Mononuclear cell (primary cell): ENCODE measurements around the gene RHBDD2. TPM values are rescaled to one million over a fixed set of nuclear protein-coding genes. Genes with fewer than 3 reads are reported as not detected.
A peak's percentile ranks its signal among the peaks of the same experiment; 100 is the strongest.

ENCODE experiments used
- H3K27me3 ChIP-seq: 2 replicates; pipeline ENCODE4 v1.6.0; 2011; ENCODE audit warnings: low read length, control low read depth; ENCODE audit not compliant: insufficient read depth
- H3K4me1 ChIP-seq: 2 replicates; pipeline ENCODE4 v1.5.1; 2011; ENCODE audit warnings: mild to moderate bottlenecking, low read length, control low read depth; ENCODE audit not compliant: insufficient read depth
- H3K4me3 ChIP-seq: 2 replicates; pipeline ENCODE4 v1.5.1; 2011; ENCODE audit warnings: mild to moderate bottlenecking, low read length, moderate library complexity
- H3K9me3 ChIP-seq: 2 replicates; pipeline ENCODE4 v1.5.1; 2011; ENCODE audit warnings: low read depth, mild to moderate bottlenecking, control low read depth, low read length
- total RNA-seq: library from RNA; depleted of rRNA; stranded (reverse); fragments of >200 nt; gene quantifications from one replicate; pipeline ENCODE4 v1.2.3, GENCODE V29; 2012

Gene RHBDD2
- total RNA-seq, 1 donor, result 65.3 TPM

DNA sequence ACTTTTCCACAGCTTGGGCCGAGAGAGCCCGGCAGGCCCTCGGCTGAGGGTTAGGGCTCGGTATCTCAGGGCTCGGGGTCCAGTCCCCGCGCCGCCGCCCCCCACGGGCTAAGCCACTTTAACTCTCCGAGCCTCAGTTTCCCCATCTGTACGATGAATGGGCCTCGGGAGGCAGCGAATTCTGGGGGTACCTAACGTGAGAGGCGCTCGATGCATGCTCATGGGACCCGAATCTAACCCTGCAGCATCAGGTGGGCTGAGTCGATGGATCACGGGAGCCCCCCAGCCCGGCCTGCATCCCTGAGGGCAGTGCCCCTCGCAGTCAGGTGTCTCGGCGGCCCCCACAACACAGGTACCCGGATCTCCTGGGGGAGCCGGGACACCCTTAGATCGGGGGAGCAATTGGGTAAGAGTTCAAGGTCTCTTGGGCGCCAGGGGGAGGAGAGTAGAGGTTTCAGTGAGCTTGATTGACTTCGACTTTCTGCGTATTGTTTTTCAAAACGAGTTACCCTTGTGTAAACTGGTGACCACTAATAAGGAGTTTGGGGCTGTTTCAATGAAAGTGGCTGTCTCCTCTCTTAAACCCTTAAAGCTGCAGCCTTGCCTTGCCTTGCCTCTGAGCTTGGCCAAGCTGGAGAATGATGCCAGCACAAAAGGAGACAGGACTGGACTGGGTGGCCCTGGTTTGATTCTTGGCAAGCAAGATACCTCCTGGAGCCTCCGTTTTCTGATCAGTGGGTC is 36.8 kb downstream of the RHBDD2 start:
- peaks cover 41% of the 10 kb centered on the region for H3K4me1 ChIP-seq

DNA sequence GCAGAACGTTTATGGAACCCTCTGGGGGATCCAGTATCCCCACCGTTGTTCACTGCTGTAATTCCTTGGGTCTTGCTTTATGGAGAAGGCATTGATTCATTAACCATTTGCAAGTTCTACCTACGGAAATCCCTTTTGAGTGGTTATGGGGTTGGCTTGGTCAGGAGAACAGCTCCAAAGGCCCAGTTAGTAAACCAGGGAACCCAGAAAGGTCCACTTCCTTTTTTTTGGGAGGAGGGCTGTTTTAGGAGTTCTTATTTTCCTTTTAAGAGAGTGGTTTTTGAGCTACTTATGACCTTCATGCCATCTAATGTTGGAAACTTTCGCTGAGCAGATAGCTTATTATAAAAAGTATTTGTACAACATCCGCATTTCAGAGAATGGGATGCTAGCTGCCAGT is 37.4 kb downstream of the RHBDD2 start:
- Histone ChIP-seq H3K4me3 (peak overlapping the region; percentile 88), H3K9me3 (no peaks in the 10 kb centered on the region), H3K27me3 (no peaks in the 10 kb centered on the region), H3K4me1 (peaks cover 47% of the 10 kb centered on the region)

More for the DNA sequence above, 36.8 kb downstream of the RHBDD2 start:
- peak overlapping the region; percentile 88 for H3K4me3 ChIP-seq
- no peaks in the 10 kb centered on the region for H3K27me3 ChIP-seq
- no peaks in the 10 kb centered on the region for H3K9me3 ChIP-seq

DNA sequence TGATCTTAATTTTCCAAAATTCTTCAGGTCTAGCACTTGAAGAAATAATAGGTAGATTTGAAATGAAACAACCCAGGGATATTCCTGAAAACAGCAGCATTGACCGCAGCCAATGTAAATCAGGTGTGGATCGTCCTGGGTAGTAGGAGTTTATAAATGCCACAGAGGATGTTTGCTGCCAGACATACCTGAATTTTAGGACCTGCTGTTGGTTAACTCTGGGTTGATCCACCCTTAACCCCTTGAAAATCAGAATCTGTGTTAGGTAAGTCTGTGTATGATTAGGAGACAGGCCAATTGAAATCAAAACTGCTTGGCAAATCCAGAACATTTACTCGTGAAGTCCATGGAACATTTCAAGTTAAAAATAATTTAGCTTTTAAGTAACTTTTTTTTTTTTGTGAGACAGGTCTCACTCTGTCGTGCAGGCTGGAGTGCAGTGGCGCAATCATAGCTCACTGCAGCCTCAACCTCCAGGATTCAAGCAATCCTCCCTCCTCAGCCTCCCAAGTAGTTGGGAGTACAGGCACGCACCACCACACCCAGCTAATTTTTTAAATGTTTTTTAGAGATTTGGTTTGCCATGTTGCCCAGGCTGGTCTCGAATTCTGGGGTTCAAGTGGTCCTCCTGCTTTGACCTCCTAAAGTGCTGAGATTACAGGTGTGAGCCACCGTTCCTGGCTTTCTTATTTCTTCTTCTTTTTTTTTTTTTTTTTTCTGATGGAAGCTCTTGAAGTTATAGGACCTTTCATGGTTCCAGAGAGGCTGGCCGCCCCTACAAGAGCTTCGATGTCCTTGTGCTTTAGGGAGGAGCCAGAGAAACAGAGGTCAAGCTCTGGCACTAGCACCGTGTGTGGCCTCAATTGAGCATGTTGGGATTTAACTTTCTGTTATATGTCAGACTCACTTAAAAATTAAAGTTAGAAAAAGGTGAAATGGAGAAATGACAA is 38.1 kb downstream of the RHBDD2 start:
- Histone ChIP-seq H3K9me3 (no peaks in the 10 kb centered on the region), H3K27me3 (no peaks in the 10 kb centered on the region), H3K4me1 (peaks cover 51% of the 10 kb centered on the region), H3K4me3 (no peak overlapping the region)

DNA sequence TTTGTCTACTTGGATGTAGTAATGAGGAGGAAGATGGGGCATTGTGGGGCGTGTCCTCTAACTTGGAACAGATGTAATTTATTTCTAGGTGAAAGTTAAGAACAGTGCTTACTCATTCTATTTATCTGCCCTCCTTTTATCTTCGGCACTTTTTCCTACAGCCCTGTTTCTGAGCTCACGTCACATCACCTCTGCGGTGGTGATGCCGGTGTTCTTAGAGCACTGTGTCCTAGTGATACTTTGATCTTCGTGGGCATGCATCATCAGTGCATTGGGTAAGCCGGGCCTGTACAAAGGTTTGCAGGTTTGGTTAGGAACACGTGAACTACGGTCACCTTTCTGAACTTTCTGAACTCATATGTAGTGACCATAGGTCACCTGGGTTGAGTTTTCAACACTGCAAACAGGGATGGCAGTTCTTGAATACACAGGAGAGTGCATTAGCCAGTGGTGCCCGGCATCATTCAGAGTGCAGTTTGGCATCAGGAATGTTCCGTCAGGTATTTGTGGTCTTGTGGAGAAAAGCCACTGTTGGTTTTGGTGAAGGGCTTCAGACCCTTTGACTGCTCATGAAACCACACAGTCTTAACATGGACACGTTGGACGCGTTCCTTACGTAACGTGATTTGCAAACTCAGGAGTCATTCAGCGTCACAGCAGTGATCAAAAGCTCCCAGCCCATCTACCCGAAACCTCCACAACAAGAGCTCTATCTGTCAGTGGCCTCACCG is 41.8 kb downstream of the RHBDD2 start:
- H3K4me1 ChIP-seq, result peaks cover 53% of the 10 kb centered on the region

DNA sequence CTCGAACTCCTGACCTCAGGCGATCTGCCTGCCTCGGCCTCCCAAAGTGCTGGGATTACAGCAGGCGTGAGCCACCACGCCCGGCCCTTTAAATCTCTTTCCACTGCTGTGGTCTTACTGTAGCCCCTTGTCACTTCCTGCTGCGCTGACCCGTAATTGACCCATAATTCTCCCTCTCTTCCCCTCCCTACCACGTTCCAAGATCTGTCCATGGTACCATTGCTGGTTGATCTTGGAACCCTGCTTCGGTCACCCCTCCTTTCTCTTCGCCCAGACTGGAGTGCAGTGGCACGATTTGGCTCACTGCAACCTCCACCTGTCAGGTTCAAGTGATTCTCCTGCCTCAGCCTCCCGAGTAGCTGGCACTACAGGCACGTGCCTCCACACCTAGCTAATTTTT is 42.6 kb downstream of the RHBDD2 start:
- Histone ChIP-seq H3K27me3 (no peaks in the 10 kb centered on the region), H3K9me3 (no peaks in the 10 kb centered on the region)

More for the DNA sequence above, 41.8 kb downstream of the RHBDD2 start:
- H3K27me3 ChIP-seq, result no peaks in the 10 kb centered on the region
- no peak overlapping the region for H3K4me3 ChIP-seq
- no peaks in the 10 kb centered on the region for H3K9me3 ChIP-seq

DNA sequence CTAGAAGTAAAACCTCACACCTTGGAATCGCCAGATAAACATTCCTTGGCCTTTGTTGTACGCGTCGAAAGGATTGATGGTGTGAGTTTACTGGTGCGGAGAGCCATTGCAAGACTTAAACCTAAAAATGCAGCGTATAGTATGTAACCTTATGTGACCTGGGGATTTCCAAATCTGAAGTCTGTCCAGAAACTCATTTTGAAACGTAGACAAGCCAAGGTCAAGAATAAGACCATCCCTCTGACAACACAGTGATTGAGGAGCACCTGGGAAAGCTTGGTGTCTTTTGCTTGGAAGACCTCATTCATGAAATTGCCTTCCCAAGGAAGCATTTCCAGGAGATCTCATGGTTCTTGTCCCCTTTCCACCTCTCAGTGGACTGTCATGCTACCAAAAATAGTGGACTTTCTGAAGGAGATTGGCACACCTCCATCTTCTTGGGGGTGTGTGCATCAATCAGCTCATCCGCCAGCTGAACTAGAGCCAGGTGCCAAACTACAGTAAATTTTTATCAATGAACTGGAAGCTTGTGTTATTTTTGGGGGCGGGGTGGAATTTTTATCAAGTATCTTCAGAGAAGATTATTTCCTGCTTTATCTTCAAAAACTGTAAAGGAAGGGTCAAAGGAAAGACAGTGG is 44.3 kb downstream of the RHBDD2 start:
- H3K27me3 ChIP-seq, result no peaks in the 10 kb centered on the region
- H3K4me1 ChIP-seq, result peaks cover 35% of the 10 kb centered on the region
- H3K4me3 ChIP-seq, result no peak overlapping the region
- no peaks in the 10 kb centered on the region for H3K9me3 ChIP-seq

More for the DNA sequence above, 42.6 kb downstream of the RHBDD2 start:
- Histone ChIP-seq H3K4me1 (peaks cover 47% of the 10 kb centered on the region), H3K4me3 (no peak overlapping the region)

DNA sequence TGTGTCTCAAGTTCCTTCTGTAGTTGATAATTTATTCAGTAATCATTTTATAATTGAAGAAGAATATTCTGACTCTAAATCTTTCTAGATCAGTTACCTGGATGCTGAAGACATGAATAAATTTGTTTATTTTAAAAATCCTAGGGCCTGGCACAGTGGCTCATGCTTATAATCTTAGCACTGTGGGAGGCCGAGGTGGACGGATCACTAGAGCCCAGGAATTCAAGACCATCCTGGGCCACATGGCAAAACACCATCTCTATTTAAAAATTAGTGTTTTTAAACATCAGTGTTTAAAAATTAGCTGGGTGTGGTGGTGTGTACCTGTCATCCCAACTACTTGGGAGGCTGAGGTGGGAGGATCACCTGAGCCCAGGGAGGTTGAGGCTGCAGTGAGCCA is 45.4 kb downstream of the RHBDD2 start:
- H3K9me3 ChIP-seq, result no peaks in the 10 kb centered on the region
- H3K4me3 ChIP-seq, result no peak overlapping the region
- peaks cover 30% of the 10 kb centered on the region for H3K4me1 ChIP-seq
- H3K27me3 ChIP-seq, result no peaks in the 10 kb centered on the region

DNA sequence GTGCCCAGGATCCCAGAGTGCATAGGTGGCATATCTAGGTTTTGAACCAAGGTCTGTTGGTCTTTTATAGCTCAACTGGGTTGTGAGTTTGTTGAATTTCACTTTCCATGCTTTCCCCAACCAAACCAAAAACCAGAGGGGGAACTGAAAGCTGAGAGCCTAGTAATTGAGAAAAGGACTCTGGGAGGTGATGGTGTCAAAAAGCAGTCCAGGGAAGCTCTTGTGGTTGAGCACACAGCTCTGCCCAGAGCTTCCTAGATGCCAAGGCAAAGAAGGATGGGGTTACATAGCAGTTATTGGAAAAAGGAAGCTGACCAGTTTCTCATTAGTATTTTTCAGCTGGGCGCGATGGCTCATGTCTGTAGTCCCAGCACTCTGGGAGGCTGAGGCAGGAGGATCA is 46.1 kb downstream of the RHBDD2 start:
- no peak overlapping the region for H3K4me3 ChIP-seq
- H3K4me1 ChIP-seq, result peaks cover 30% of the 10 kb centered on the region
- no peaks in the 10 kb centered on the region for H3K9me3 ChIP-seq
- no peaks in the 10 kb centered on the region for H3K27me3 ChIP-seq

DNA sequence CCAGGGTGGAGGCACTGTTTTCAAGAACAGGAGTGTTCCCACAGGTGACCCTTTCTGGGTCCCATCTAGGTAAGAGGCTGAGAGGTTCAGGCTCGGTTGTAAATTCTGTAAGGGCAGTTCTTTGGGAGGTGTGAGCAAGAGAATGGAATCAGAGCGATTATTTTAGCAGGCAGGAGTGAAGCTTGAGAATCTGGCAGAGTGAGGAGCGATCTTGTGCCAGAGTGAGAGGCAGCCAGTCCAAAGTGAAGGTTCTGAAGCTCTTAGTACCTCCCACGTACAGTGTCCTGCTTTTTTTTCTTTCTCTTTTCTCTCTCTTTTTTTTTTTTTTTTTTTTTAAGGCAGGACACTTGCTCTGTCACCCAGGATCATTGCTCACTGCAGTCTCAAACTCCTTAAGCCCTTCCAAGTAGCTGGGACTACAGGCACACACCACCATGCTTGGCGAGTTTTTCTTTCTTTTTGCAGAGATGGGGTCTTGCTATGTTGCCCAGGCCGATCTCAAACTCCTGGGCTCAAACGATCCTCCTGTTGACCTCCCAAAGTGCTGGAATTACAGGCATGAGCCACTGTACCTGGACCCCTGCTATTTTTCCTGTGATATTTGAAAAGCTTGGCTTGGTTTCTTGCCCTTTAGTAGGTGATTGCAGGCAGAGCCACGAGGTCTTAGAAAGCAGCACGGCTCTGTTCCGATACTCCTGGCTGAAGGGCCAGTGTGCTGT is 47.0 kb downstream of the RHBDD2 start:
- Histone ChIP-seq H3K27me3 (no peaks in the 10 kb centered on the region), H3K4me1 (peaks cover 25% of the 10 kb centered on the region), H3K4me3 (no peak overlapping the region), H3K9me3 (no peaks in the 10 kb centered on the region)

DNA sequence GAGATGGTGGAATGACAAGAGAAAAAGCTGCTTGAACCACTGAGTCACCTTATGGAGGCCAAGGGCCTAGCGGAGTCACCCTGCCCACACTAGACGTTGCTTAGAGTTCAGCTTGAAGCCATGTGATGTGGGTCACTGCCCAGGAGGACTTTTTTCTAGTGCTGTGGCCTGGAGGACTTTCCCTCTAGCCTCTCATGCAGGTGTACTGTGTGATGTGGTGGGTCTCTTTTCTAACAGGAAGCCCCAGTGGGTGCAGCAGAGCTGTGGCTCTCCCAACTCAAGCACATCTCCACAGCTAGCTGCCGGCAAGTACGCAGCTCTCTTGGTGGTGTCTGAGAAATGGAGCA is 49.7 kb downstream of the RHBDD2 start:
- H3K9me3 ChIP-seq, result no peaks in the 10 kb centered on the region
- peaks cover 17% of the 10 kb centered on the region for H3K4me1 ChIP-seq
- no peaks in the 10 kb centered on the region for H3K27me3 ChIP-seq
- no peak overlapping the region for H3K4me3 ChIP-seq

DNA sequence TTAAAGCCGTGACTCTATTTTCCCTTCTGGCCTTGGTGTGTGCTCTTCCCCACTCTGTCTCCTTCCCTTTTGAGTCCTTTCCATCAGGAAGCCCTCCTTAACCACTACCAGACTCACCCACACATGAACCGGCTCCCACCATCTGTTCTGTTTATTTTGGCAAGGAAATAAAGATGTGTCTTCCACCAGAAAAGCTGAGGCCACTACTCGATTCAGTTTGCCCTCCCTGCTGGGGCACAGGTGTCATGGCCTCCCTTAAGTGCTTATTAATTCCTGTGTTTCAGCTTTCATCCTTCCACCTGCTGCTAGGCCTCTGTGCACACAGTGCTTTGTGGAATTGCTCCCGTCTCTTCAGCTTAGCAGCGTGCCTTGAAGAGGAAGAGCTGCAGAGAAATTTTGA is 52.8 kb downstream of the RHBDD2 start:
- Histone ChIP-seq H3K4me3 (no peak overlapping the region), H3K27me3 (no peaks in the 10 kb centered on the region), H3K9me3 (no peaks in the 10 kb centered on the region), H3K4me1 (no peaks in the 10 kb centered on the region)

DNA sequence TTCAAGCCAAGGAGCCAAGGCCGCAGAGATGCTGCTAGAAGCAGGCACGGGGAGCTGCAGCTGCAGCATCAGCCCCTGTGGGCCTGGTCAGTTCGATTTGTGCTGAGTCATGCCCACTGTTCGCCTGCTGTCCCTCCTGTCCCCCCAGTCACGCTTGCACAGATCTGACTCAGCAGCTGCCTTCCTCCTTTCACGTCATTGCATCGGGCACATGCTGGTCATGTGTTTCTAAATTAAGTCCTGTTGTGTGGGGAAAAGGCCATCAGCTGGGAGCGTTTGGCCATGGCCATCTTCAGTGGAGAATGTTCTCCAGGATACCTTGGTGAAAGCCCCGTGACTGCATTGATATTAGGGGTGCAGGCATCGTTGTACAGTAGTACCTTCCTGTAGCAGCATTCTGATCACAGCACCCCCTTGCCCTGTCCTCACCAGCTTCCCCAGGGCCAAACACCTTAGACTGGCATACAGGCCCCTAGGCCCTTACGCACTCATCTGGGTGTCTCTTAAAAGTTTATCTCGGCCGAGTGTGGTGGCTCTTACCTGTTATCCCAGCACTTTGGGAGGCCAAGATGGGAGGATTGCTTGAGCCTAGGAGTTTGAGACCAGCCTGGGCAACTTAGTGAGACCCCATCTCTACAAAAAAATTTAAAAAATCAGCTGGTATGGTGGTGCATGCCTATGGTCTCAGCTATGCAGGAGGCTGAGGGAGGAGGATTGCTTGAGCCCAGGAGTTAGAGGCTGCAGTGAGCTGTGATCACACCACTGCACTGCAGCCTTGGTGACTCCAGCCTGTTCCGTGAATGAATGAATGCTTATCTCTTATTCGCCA is 59.3 kb downstream of the RHBDD2 start:
- Histone ChIP-seq H3K4me1 (peaks cover 9% of the 10 kb centered on the region), H3K27me3 (no peaks in the 10 kb centered on the region), H3K4me3 (no peak overlapping the region), H3K9me3 (no peaks in the 10 kb centered on the region)
